ENCODE data around the gene ARSK. TPM values are rescaled to one million over a fixed set of nuclear protein-coding genes. Genes with fewer than 3 reads are reported as not detected.
A peak's percentile ranks its signal among the peaks of the same experiment; 100 is the strongest.
"Not testable (repeated sequence)": the region's sequence is repeated elsewhere in the genome, so short reads cannot be mapped to it uniquely, and the experiment has no call there.

ARSK gene
- total and polyA plus RNA-seq, 3 experiments from 2014 or later, result 4.3 to 9.6 (median 5.7) TPM

DNA sequence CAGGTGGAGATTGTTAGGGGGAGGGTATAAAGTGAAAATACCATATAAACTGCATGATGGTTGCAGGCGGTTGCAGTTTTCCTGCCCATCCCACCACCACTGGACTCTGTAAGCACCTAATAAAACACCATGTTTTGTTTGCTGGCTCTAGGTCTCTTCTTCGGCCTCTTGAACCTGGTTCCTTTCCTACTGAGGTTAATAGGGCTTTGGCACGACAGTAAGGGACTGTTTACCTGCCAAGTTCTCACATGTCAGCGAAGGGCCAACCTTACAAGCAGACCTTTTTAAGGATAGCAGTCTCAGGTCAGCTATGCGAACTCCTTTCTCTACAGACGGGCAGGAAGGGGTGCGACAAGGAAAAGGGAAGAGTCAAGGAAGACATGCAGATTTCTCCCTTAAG is 88.3 kb downstream of the ARSK start:
- H3K4me3 ChIP-seq (ENCODE audit: low read length), result no peak overlapping the region
- H3K27me3 ChIP-seq (ENCODE audit: insufficient read depth, low read length, poor library complexity, severe bottlenecking), result no peaks in the 10 kb centered on the region
- no peaks in the 10 kb centered on the region for H3K36me3 ChIP-seq (ENCODE audit: insufficient read depth, low read length)
- H3K9me3 ChIP-seq (ENCODE audit: low read length), result no peaks in the 10 kb centered on the region
- H3K36me3 Mint-ChIP-seq, result peaks cover 0 to 5% (median 0%) of the 10 kb centered on the region in 3 donors
- CTCF ChIA-PET, result interaction anchor here (1.5 to 4.8 kb wide), 5 partner anchors 12 to 209 kb away, joined by 3 to 18 read pairs (median 5); no protein-coding TSS in a partner anchor
- H3K4me1 ChIP-seq (ENCODE audit: insufficient read depth, low read length), result peaks cover 15% of the 10 kb centered on the region
- H3K27ac Mint-ChIP-seq, result peak overlapping the region in 3 of 8 donors; percentile 43 to 75 (median 65)
- peaks cover 3 to 14% of the 10 kb centered on the region in 2 donors for H3K27me3 Mint-ChIP-seq
- no peak for DNase-seq
- POLR2A ChIA-PET, result no interaction called here
- no peak overlapping the region for H3K4me3 Mint-ChIP-seq
- H3K4me1 Mint-ChIP-seq, result peaks cover 19 to 32% (median 31%) of the 10 kb centered on the region in 3 donors
- H3K9me3 Mint-ChIP-seq, result no peaks in the 10 kb centered on the region
- no peak overlapping the region for H3K27ac ChIP-seq (ENCODE audit: low read depth, low read length)

DNA sequence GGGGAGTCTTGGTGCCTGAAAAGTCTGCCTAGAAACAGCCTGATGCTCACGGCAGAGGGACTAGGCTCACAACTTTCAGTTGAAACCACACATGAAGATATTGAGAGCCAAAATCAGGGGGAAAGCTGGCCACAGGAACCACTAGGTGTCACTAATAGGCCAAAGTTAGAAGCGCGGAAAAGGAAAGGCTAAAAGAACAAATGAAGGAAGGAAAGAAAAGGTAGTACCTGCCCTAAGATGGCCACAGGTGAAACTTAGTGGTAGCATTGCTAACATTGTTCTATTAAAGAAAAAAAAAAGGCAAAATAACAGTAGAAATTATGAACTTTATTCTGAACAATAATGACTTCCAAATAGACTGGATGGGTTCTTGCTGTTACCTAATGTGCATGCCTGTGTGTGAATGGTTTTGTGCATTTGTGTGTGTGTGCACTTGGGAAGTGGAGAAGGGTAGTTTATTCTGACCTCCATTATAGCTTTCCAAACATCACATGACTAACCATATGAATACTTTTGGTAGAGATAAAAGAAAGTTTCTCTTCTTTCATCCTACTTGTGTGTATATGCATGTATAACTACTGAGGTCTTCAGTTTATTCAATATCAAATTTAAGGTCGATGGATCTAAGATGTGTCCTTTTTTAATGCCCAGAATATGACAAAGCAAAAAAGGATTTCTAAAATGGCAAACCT is 89.6 kb downstream of the ARSK start:
- H3K27me3 ChIP-seq (ENCODE audit: insufficient read depth, low read length, poor library complexity, severe bottlenecking), result no peaks in the 10 kb centered on the region
- DNase-seq, result peak in 4 of 5 donors; percentile 21 to 56 (median 36)
- peaks cover 20 to 33% (median 32%) of the 10 kb centered on the region in 3 donors for H3K4me1 Mint-ChIP-seq
- H3K27ac ChIP-seq (ENCODE audit: low read depth, low read length), result no peak overlapping the region
- peaks cover 21% of the 10 kb centered on the region for H3K4me1 ChIP-seq (ENCODE audit: insufficient read depth, low read length)
- peak overlapping the region in 4 of 7 donors; percentile 4 to 18 (median 5) for H3K4me3 Mint-ChIP-seq
- H3K36me3 ChIP-seq (ENCODE audit: insufficient read depth, low read length), result no peaks in the 10 kb centered on the region
- H3K9me3 Mint-ChIP-seq, result no peaks in the 10 kb centered on the region
- H3K27me3 Mint-ChIP-seq, result peaks cover 0 to 2% of the 10 kb centered on the region in 2 donors
- ChIA-PET CTCF (interaction anchor here (0.7 to 4.8 kb wide), 11 partner anchors 9 to 692 kb away, joined by 3 to 18 read pairs (median 5); no protein-coding TSS in a partner anchor), POLR2A (interaction anchor here (0.7 kb wide), 1 partner anchor 106 kb away, joined by 3 read pairs; no protein-coding TSS in a partner anchor)
- peak overlapping the region; percentile 10 to 86 (median 70) for H3K27ac Mint-ChIP-seq
- H3K4me3 ChIP-seq (ENCODE audit: low read length), result no peak overlapping the region
- no peaks in the 10 kb centered on the region for H3K9me3 ChIP-seq (ENCODE audit: low read length)
- H3K36me3 Mint-ChIP-seq, result peaks cover 0 to 5% (median 0%) of the 10 kb centered on the region in 3 donors

DNA sequence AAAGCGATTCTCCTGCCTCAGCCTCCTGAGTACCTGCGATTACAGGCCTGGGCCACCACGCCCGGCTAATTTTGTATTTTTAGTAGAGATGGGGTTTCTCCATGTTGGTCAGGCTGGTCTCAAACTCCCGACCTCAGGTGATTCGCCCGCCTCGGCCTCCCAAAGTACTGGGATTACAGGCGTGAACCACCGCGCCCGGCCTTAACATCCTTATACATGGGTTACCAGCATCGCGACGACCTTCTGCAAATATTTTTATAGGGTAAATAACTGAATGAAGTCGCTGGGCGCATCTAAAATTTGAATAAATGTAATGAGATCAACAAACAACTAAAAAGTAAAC is 91.3 kb downstream of the ARSK start:
- Histone ChIP-seq H3K4me3 (ENCODE audit: low read length) (peak overlapping the region; percentile 85), H3K4me1 (ENCODE audit: insufficient read depth, low read length) (peaks cover 21% of the 10 kb centered on the region)
- ChIA-PET CTCF (interaction anchor here (0.8 to 3.7 kb wide), 15 partner anchors 10 to 212 kb away, joined by 3 to 17 read pairs (median 4); partner anchors contain the start of genes ARSK, GLRX and SKIC3), POLR2A (interaction anchor here (0.7 to 1.4 kb wide), 5 partner anchors 24 to 189 kb away, joined by 4 to 5 read pairs (median 4); partner anchors contain the start of genes ARSK, GPR150 and SKIC3)
- H3K36me3 ChIP-seq (ENCODE audit: insufficient read depth, low read length); H3K27me3 ChIP-seq (ENCODE audit: insufficient read depth, low read length, poor library complexity, severe bottlenecking); H3K36me3 Mint-ChIP-seq; H3K27me3 Mint-ChIP-seq; H3K9me3 ChIP-seq (ENCODE audit: low read length); H3K9me3 Mint-ChIP-seq; H3K27ac ChIP-seq (ENCODE audit: low read depth, low read length); DNase-seq: not testable (repeated sequence)
- Mint-ChIP-seq H3K4me1 (peaks cover 20 to 33% (median 32%) of the 10 kb centered on the region in 3 donors), H3K4me3 (peak overlapping the region; percentile 85 to 94 (median 89)), H3K27ac (peak overlapping the region; percentile 48 to 96 (median 88))

DNA sequence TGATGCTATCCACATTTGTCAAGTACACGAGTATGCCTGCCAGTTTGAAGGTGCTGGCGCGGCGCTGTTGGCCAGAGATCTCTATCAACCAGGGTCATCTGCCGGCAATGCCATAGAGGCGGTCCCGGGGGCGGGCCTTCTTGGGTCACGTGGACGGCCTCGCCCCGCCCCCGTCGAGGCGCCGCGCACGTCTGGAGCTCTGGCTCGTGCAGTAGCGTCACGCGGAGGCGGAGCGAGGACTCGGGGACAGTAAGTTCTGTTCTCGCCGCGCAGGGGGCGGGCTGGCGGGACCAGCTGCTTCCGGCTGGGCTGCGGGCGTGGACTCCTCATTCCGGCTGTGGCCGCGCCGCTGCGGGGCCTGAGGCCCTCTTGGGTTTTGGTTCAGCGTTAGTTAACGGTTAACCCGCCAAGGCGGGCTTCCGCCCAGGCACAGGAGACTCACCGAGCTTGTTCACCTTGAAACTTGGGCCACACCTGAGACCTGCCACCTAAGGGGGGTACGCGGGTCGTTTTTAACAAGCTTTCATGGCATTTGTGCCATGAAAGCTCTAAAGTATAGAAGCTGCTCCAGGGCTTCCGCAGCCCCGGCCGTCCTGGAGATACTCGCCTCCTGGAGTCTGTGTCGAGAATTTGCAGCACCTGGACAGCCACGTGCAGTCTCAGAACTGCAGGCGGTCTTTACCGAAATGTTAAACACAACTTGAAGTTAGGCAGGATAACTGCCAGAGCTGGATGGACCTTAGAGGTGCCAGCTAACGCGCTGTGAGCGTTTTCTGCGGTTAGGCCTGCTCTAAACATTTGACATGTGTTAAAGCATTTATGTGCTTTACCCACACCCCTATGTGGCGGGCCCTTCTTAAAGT is 91.9 kb downstream of the ARSK start, which contains the start of gene RFESD:
TSS of gene RFESD (plus strand) at position 209 of the 863 bp plus-strand sequence. CDS start 5,495 bp downstream, outside the sequence.
- CTCF ChIA-PET, result interaction anchor here (0.7 to 3.7 kb wide), 18 partner anchors 9 to 203 kb away, joined by 3 to 17 read pairs (median 4); partner anchors contain the start of genes ARSK, GLRX and SKIC3
- H3K36me3 Mint-ChIP-seq, result peaks cover 0 to 7% (median 1%) of the 10 kb centered on the region in 3 donors
- H3K9me3 ChIP-seq (ENCODE audit: low read length), result no peaks in the 10 kb centered on the region
- H3K27me3 ChIP-seq (ENCODE audit: insufficient read depth, low read length, poor library complexity, severe bottlenecking), result no peaks in the 10 kb centered on the region
- peak; percentile 90 to 95 (median 93) for DNase-seq
- peak within 1 kb of the TSS; percentile 84 to 96 (median 91) for H3K27ac Mint-ChIP-seq
- H3K4me3 ChIP-seq (ENCODE audit: low read length), result peak within 1 kb of the TSS; percentile 85
- H3K9me3 Mint-ChIP-seq, result no peaks in the 10 kb centered on the region
- peaks cover 20 to 33% (median 32%) of the 10 kb centered on the region in 3 donors for H3K4me1 Mint-ChIP-seq
- POLR2A ChIA-PET, result interaction anchor here (0.5 to 1.4 kb wide), 10 partner anchors 12 to 222 kb away, joined by 3 to 7 read pairs (median 4); partner anchors contain the start of genes ARSK, GPR150 and SKIC3
- H3K27me3 Mint-ChIP-seq, result no peaks in the 10 kb centered on the region
- peak within 1 kb of the TSS; percentile 85 to 94 (median 89) for H3K4me3 Mint-ChIP-seq
- H3K4me1 ChIP-seq (ENCODE audit: insufficient read depth, low read length), result peaks cover 21% of the 10 kb centered on the region
- H3K36me3 ChIP-seq (ENCODE audit: insufficient read depth, low read length), result peaks cover under 1% of the 10 kb centered on the region
- H3K27ac ChIP-seq (ENCODE audit: low read depth, low read length), result peak within 1 kb of the TSS; percentile 86

DNA sequence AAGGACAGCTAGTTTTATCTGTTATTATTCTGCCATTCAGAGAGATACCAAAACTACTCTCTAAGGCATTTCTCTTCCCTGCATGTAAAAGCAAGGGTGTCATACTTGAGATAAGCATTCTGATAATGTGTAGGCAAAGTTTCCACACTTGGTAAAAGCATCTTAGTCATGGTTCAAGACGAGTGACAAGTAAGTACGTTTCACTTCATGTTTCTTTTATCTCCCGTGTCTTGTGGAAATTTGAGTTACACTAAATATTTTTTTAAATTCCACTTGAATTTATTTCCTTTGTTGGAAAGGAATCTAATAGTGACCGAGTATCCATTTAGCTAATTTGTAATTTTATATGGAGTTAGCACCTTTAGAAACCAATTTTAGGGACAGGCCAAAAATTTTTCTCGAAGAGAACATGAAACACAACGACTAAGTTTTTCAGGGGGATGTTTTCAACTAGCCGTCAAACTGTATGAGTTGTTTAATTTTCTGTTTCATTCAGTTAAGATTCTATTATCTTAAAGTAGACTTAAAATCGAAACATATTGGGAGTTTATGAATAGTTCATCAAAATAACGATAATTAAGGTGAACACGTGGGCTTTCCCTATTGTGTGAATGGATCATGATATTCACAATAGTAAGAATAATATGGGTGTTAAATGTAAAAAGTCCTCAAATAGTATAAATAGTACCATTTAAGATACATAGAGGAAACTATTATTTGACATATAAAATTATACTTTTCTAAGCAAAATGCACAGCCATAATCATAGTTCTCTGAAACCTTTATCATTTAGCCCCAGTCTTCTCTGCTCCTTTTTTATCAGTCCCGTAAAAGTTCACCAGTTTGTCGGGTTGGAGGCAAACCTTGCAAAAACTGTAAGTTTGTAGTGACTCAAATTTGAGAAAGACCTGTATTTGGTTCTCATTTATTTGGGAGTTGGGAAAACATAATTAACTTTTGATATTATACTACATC is 93.3 kb downstream of the ARSK start:
- Mint-ChIP-seq H3K9me3 (no peaks in the 10 kb centered on the region), H3K36me3 (peaks cover 4 to 16% (median 7%) of the 10 kb centered on the region in 3 donors), H3K4me3 (peak overlapping the region in 5 of 7 donors; percentile 30 to 94 (median 33)), H3K27ac (peak overlapping the region in 4 of 8 donors; percentile 4 to 36 (median 22)), H3K4me1 (peaks cover 20 to 33% (median 32%) of the 10 kb centered on the region in 3 donors), H3K27me3 (no peaks in the 10 kb centered on the region)
- Histone ChIP-seq H3K4me3 (ENCODE audit: low read length) (no peak overlapping the region), H3K4me1 (ENCODE audit: insufficient read depth, low read length) (peaks cover 21% of the 10 kb centered on the region), H3K9me3 (ENCODE audit: low read length) (no peaks in the 10 kb centered on the region), H3K36me3 (ENCODE audit: insufficient read depth, low read length) (peaks cover 10% of the 10 kb centered on the region), H3K27ac (ENCODE audit: low read depth, low read length) (peak overlapping the region; percentile 86), H3K27me3 (ENCODE audit: insufficient read depth, low read length, poor library complexity, severe bottlenecking) (no peaks in the 10 kb centered on the region)
- ChIA-PET POLR2A (interaction anchor here (1.1 to 1.3 kb wide), 2 partner anchors 14 to 26 kb away, joined by 3 to 6 read pairs; no protein-coding TSS in a partner anchor), CTCF (interaction anchor here (1.3 to 3.7 kb wide), 6 partner anchors 11 to 160 kb away, joined by 3 to 17 read pairs (median 8); partner anchors contain the start of genes ARSK and SKIC3)
- DNase-seq, result no peak

DNA sequence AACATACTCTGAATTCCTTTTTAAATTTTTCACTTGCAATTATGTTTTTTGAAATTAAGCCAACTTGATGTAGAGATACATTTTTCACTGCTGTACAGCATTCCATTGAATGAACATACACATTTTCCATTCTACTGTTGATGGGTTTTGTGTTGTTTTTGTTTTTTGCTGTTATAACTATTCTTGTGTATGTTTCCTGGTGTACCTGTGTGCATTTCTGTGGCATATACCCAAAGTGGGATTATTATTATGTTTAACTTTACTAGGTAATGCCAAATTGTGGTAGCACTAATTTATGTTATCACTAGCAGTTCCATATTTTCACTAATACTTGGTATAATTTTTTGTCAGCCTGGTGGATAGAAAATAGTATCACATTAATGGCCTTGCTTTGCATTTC is 94.4 kb downstream of the ARSK start:
- POLR2A ChIA-PET, result no interaction called here
- DNase-seq, result no peak
- Mint-ChIP-seq H3K4me1 (peaks cover 15 to 28% (median 28%) of the 10 kb centered on the region in 3 donors), H3K27ac (peak overlapping the region in 1 of 8 donors; percentile 1), H3K4me3 (peak overlapping the region in 2 of 7 donors; percentile 10 to 26), H3K9me3 (no peaks in the 10 kb centered on the region), H3K36me3 (peaks cover 4 to 22% (median 11%) of the 10 kb centered on the region in 3 donors), H3K27me3 (no peaks in the 10 kb centered on the region)
- Histone ChIP-seq H3K27me3 (ENCODE audit: insufficient read depth, low read length, poor library complexity, severe bottlenecking) (no peaks in the 10 kb centered on the region), H3K36me3 (ENCODE audit: insufficient read depth, low read length) (peaks cover 10% of the 10 kb centered on the region), H3K9me3 (ENCODE audit: low read length) (no peaks in the 10 kb centered on the region), H3K27ac (ENCODE audit: low read depth, low read length) (peak overlapping the region; percentile 86), H3K4me3 (ENCODE audit: low read length) (no peak overlapping the region), H3K4me1 (ENCODE audit: insufficient read depth, low read length) (peaks cover 17% of the 10 kb centered on the region)
- CTCF ChIA-PET, result no interaction called here
